GM18517 (cell line): Measurements from ENCODE around the gene AFF1.
"Not testable (repeated sequence)": the region's sequence is repeated elsewhere in the genome, so short reads cannot be mapped to it uniquely, and the experiment has no call there.

ENCODE experiments used
- ATAC-seq: cut with Tn5 transposase; IDR thresholded peaks from one replicate; pipeline ENCODE4 v1.9.1; 2021; ENCODE audit warnings: mild to moderate bottlenecking, moderate library complexity; ENCODE audit not compliant: unreplicated experiment

Gene AFF1

GRCh38 chr4:87075876-87076275, 141.1 kb downstream of the AFF1 start:
- no peak for ATAC-seq

GRCh38 chr4:87076690-87077358, 142.0 kb downstream of the AFF1 start:
- no peak for ATAC-seq

GRCh38 chr4:87077914-87078585, 143.2 kb downstream of the AFF1 start:
- ATAC-seq = no peak

GRCh38 chr4:87078987-87079486, 144.2 kb downstream of the AFF1 start:
- no peak for ATAC-seq

- no peak for ATAC-seq
These were observed 145.2 kb downstream of the AFF1 start for GRCh38 chr4:87079967-87080366.

- ATAC-seq = no peak
These were observed 145.7 kb downstream of the AFF1 start for GRCh38 chr4:87080462-87080861.

- ATAC-seq = no peak
These were observed 147.0 kb downstream of the AFF1 start for GRCh38 chr4:87081826-87082225.

GRCh38 chr4:87085732-87086131, 150.9 kb downstream of the AFF1 start:
- not testable (repeated sequence) for ATAC-seq

- ATAC-seq = no peak
These were observed 151.5 kb downstream of the AFF1 start for GRCh38 chr4:87086143-87086805.

GRCh38 chr4:87087015-87087414, 152.2 kb downstream of the AFF1 start:
- ATAC-seq = no peak

- no peak for ATAC-seq
These were observed 152.6 kb downstream of the AFF1 start for GRCh38 chr4:87087420-87087819.

GRCh38 chr4:87088186-87088585, 153.4 kb downstream of the AFF1 start:
- ATAC-seq = no peak

GRCh38 chr4:87089368-87089767, 154.6 kb downstream of the AFF1 start:
- ATAC-seq = no peak

- no peak for ATAC-seq
These were observed 155.5 kb downstream of the AFF1 start for GRCh38 chr4:87090305-87090704.

- ATAC-seq = peak; percentile 50
These were observed 157.8 kb downstream of the AFF1 start for GRCh38 chr4:87092389-87093141.

GRCh38 chr4:87093443-87094123, 158.8 kb downstream of the AFF1 start:
- ATAC-seq = peak; percentile 80

- ATAC-seq = no peak
These were observed 162.3 kb downstream of the AFF1 start for GRCh38 chr4:87097075-87097474.

- ATAC-seq = no peak
These were observed 165.4 kb downstream of the AFF1 start for GRCh38 chr4:87100168-87100567.

- no peak for ATAC-seq
These were observed 166.9 kb downstream of the AFF1 start for GRCh38 chr4:87101543-87102199.

- no peak for ATAC-seq
These were observed 168.3 kb downstream of the AFF1 start for GRCh38 chr4:87103086-87103485.
